ENCODE measurements around the gene TMEM14A.
"Not testable (repeated sequence)": the region's sequence is repeated elsewhere in the genome, so short reads cannot be mapped to it uniquely, and the experiment has no call there.

The TMEM14A gene

GRCh38 chr6:52704781-52705502 lies 34.0 kb downstream of the TMEM14A start:
- not testable (repeated sequence) for DNase-seq

GRCh38 chr6:52706001-52706400 lies 35.1 kb downstream of the TMEM14A start:
- DNase-seq, result no peak

- no peak for DNase-seq
These were observed 37.2 kb downstream of the TMEM14A start for GRCh38 chr6:52707963-52708680.

- no peak for DNase-seq
These were observed 41.2 kb downstream of the TMEM14A start for GRCh38 chr6:52712136-52712535.

- DNase-seq, result not testable (repeated sequence)
These were observed 43.8 kb downstream of the TMEM14A start for GRCh38 chr6:52714761-52715160.

- DNase-seq, result peak; percentile 59
These were observed 47.6 kb downstream of the TMEM14A start for GRCh38 chr6:52718550-52718949.

- no peak for DNase-seq
These were observed 49.4 kb downstream of the TMEM14A start for GRCh38 chr6:52720321-52720720.

GRCh38 chr6:52724042-52724405 lies 53.1 kb downstream of the TMEM14A start:
- no peak for DNase-seq

GRCh38 chr6:52724406-52725121 lies 53.7 kb downstream of the TMEM14A start:
- DNase-seq, result peak; percentile 55

GRCh38 chr6:52725143-52725534 lies 54.2 kb downstream of the TMEM14A start:
- no peak for DNase-seq

GRCh38 chr6:52725535-52726192 lies 54.8 kb downstream of the TMEM14A start:
- DNase-seq, result peak; percentile 77

GRCh38 chr6:52726193-52726542 lies 55.3 kb downstream of the TMEM14A start:
- DNase-seq, result no peak

GRCh38 chr6:52726741-52727535 lies 56.0 kb downstream of the TMEM14A start:
- DNase-seq, result no peak

GRCh38 chr6:52727908-52728307 lies 57.0 kb downstream of the TMEM14A start:
- no peak for DNase-seq

- no peak for DNase-seq
These were observed 57.5 kb downstream of the TMEM14A start for GRCh38 chr6:52728394-52728793.

- DNase-seq, result no peak
These were observed 58.7 kb downstream of the TMEM14A start for GRCh38 chr6:52729576-52729975.

- DNase-seq, result no peak
These were observed 60.8 kb downstream of the TMEM14A start for GRCh38 chr6:52731719-52732118.

- DNase-seq, result no peak
These were observed 62.3 kb downstream of the TMEM14A start for GRCh38 chr6:52733172-52733571.

GRCh38 chr6:52734072-52734471 lies 63.2 kb downstream of the TMEM14A start:
- DNase-seq, result no peak

- DNase-seq, result no peak
These were observed 64.2 kb downstream of the TMEM14A start for GRCh38 chr6:52735071-52735470.

- no peak for DNase-seq
These were observed 65.2 kb downstream of the TMEM14A start for GRCh38 chr6:52736145-52736544.
